ENCODE measurements around the gene IGFL3.

- TF ChIP-seq JUN (CRISPR knock-in tag; IDR thresholded peaks at IDR 0.05) (no peak), CTCF (CRISPR knock-in tag; IDR thresholded peaks at IDR 0.05) (no peak), CHD2 (IDR thresholded peaks at IDR 0.05; ENCODE audit: low read depth, low read length) (no peak), ZNF512B (CRISPR knock-in tag; IDR thresholded peaks at IDR 0.05; ENCODE audit: borderline replicate concordance) (no peak), POLR2A (IDR thresholded peaks at IDR 0.05; ENCODE audit: insufficient read depth in 1 of 2, low read depth in 2 of 2, low read length in 2 of 2) (no peak), ZSCAN29 (CRISPR knock-in tag; conservative IDR thresholded peaks at IDR 0.05) (no peak), TEAD2 (CRISPR knock-in tag; IDR thresholded peaks at IDR 0.05) (no peak), MTA1 (CRISPR knock-in tag; IDR thresholded peaks at IDR 0.05; ENCODE audit: borderline replicate concordance) (no peak)
Measured at GRCh38 chr19:46131485-46132143, 7.1 kb upstream of the IGFL3 start.

All from HepG2 (cell line).